HEK293 (cell line): ENCODE data around the gene ATXN7.

Source experiments
- CTCF ChIA-PET: fragments of 350-600 bp; formaldehyde crosslinking; extraction: SDS; loops from one replicate; lab custom pipeline; 2021; ENCODE audit warnings: antibody characterized with exemption; lab: Yijun Ruan, JAX
- POLR2A ChIA-PET: fragments of 300-600 bp; formaldehyde crosslinking; extraction: SDS; loops from one replicate; lab custom pipeline; 2020; ENCODE audit warnings: antibody characterized with exemption, inconsistent platforms; lab: Yijun Ruan, JAX
- H3K27ac ChIP-seq: fragments of 200-500 bp; sonication (Bioruptor generic); 2 replicates; pipeline ENCODE4 v1.5.1; 2014; ENCODE audit warnings: low read depth, low read length, control low read depth, inconsistent platforms; ENCODE audit errors: extremely low read depth
- H3K36me3 ChIP-seq, 2 experiments: fragments of 200-500 bp in 1 of 2; sonication (Bioruptor generic) in 1 of 2; 1 replicate in 1 of 2; 2 replicates in 1 of 2; pipeline ENCODE4 v1.5.1; 2014 to 2017; ENCODE audit warnings: inconsistent platforms in 2 of 2, low read length in 2 of 2; ENCODE audit not compliant: control insufficient read depth in 2 of 2, insufficient read depth in 1 of 2
- H3K4me1 ChIP-seq: fragments of 200-500 bp; sonication (Bioruptor generic); 2 replicates; pipeline ENCODE4 v1.5.1; 2014; ENCODE audit warnings: mild to moderate bottlenecking, low read length, inconsistent platforms; ENCODE audit not compliant: control insufficient read depth, insufficient read depth
- H3K4me3 ChIP-seq: 2 replicates; pipeline ENCODE4 v1.5.1; 2011; ENCODE audit warnings: low read depth, mild to moderate bottlenecking, control low read depth, low read length, moderate library complexity
- H3K9me3 ChIP-seq: fragments of 200-500 bp; sonication (Bioruptor generic); 2 replicates; pipeline ENCODE4 v1.5.1; 2014; ENCODE audit warnings: low read depth, low read length, inconsistent platforms; ENCODE audit not compliant: control insufficient read depth, insufficient read depth
- GLI4 ChIP-seq: fragments of 450-650 bp; formaldehyde crosslinking; IDR thresholded peaks from 2 replicates; pipeline ENCODE4 v1.5.1; 2016; ENCODE audit warnings: missing biosample characterization, missing genetic modification characterization
- HOXA7 ChIP-seq: sonication (generic); formaldehyde crosslinking; IDR thresholded peaks from 2 replicates; pipeline ENCODE4 v1.8.1; 2022; ENCODE audit warnings: missing genetic modification reagents, borderline replicate concordance
- HOXD13 ChIP-seq: sonication (generic); formaldehyde crosslinking; IDR thresholded peaks from 2 replicates; pipeline ENCODE4 v1.8.0; 2022; ENCODE audit warnings: missing genetic modification reagents, borderline replicate concordance
- KLF1 ChIP-seq: fragments of 450-650 bp; formaldehyde crosslinking; IDR thresholded peaks from 2 replicates; pipeline ENCODE4 v1.5.1; 2016; ENCODE audit warnings: missing biosample characterization, missing genetic modification characterization
- SCRT2 ChIP-seq: fragments of 450-650 bp; formaldehyde crosslinking; IDR thresholded peaks from 2 replicates; pipeline ENCODE4 v1.5.1; 2016; ENCODE audit warnings: missing biosample characterization, missing genetic modification characterization
- TRIM28 ChIP-seq: IDR thresholded peaks from 2 replicates; pipeline ENCODE4 v1.6.1; 2011; ENCODE audit warnings: low read length, control low read depth, borderline replicate concordance
- WT1 ChIP-seq: fragments of 450-650 bp; formaldehyde crosslinking; IDR thresholded peaks from 2 replicates; pipeline ENCODE4 v1.5.1; 2016; ENCODE audit warnings: missing biosample characterization, missing genetic modification characterization
- ZBTB17 ChIP-seq: fragments of 450-650 bp; formaldehyde crosslinking; IDR thresholded peaks from 2 replicates; pipeline ENCODE4 v1.5.1; 2016; ENCODE audit warnings: missing biosample characterization, missing genetic modification characterization
- ZFP37 ChIP-seq: fragments of 450-650 bp; formaldehyde crosslinking; IDR thresholded peaks from 2 replicates; pipeline ENCODE4 v1.5.1; 2016; ENCODE audit warnings: missing biosample characterization, missing genetic modification characterization
- ZFP69B ChIP-seq: fragments of 450-650 bp; formaldehyde crosslinking; IDR thresholded peaks from 2 replicates; pipeline ENCODE4 v1.5.1; 2016; ENCODE audit warnings: missing biosample characterization, missing genetic modification characterization
- ZNF114 ChIP-seq: fragments of 450-650 bp; formaldehyde crosslinking; IDR thresholded peaks from 2 replicates; pipeline ENCODE4 v1.5.0; 2017; ENCODE audit warnings: missing biosample characterization, missing genetic modification characterization
- ZNF16 ChIP-seq: fragments of 450-650 bp; formaldehyde crosslinking; IDR thresholded peaks from 2 replicates; pipeline ENCODE4 v1.5.1; 2016; ENCODE audit warnings: low read depth, missing biosample characterization, missing genetic modification characterization
- ZNF184 ChIP-seq: fragments of 450-650 bp; IDR thresholded peaks from 2 replicates; pipeline ENCODE4 v1.5.1; 2018; ENCODE audit warnings: missing biosample characterization, mild to moderate bottlenecking, missing genetic modification characterization
- ZNF211 ChIP-seq: fragments of 450-650 bp; formaldehyde crosslinking; IDR thresholded peaks from 2 replicates; pipeline ENCODE4 v1.5.1; 2016; ENCODE audit warnings: low read depth, missing biosample characterization, missing genetic modification characterization
- ZNF24 ChIP-seq: fragments of 450-650 bp; formaldehyde crosslinking; IDR thresholded peaks from 2 replicates; pipeline ENCODE4 v1.5.1; 2016; ENCODE audit warnings: missing biosample characterization, missing genetic modification characterization
- ZNF391 ChIP-seq: fragments of 450-650 bp; formaldehyde crosslinking; IDR thresholded peaks from 2 replicates; pipeline ENCODE4 v1.5.1; 2016; ENCODE audit warnings: low read depth, missing biosample characterization, missing genetic modification characterization, borderline replicate concordance
- ZNF501 ChIP-seq: fragments of 450-650 bp; formaldehyde crosslinking; IDR thresholded peaks from 2 replicates; pipeline ENCODE4 v1.5.1; 2016; ENCODE audit warnings: missing biosample characterization, missing genetic modification characterization
- ZNF510 ChIP-seq: fragments of 450-650 bp; formaldehyde crosslinking; IDR thresholded peaks from 2 replicates; pipeline ENCODE4 v1.5.1; 2018; ENCODE audit warnings: mild to moderate bottlenecking, missing genetic modification characterization, missing biosample characterization; ENCODE audit not compliant: insufficient replicate concordance
- ZNF530 ChIP-seq: fragments of 450-650 bp; formaldehyde crosslinking; IDR thresholded peaks from 2 replicates; pipeline ENCODE4 v1.5.1; 2016; ENCODE audit warnings: low read depth, missing biosample characterization, missing genetic modification characterization
- ZNF596 ChIP-seq: fragments of 450-650 bp; IDR thresholded peaks from 2 replicates; pipeline ENCODE4 v1.5.0; 2018; ENCODE audit warnings: missing biosample characterization, mild to moderate bottlenecking, missing genetic modification characterization, moderate library complexity
- ZNF629 ChIP-seq: fragments of 450-650 bp; formaldehyde crosslinking; IDR thresholded peaks from 2 replicates; pipeline ENCODE4 v1.5.1; 2017; ENCODE audit warnings: missing biosample characterization, missing genetic modification characterization
- ZNF660 ChIP-seq: fragments of 450-650 bp; IDR thresholded peaks from 2 replicates; pipeline ENCODE4 v1.5.1; 2018; ENCODE audit warnings: missing biosample characterization, mild to moderate bottlenecking, missing genetic modification characterization
- ZNF777 ChIP-seq: fragments of 450-650 bp; formaldehyde crosslinking; IDR thresholded peaks from 2 replicates; pipeline ENCODE4 v1.5.1; 2017; ENCODE audit warnings: missing biosample characterization, missing genetic modification characterization, borderline replicate concordance
- ZXDB ChIP-seq: fragments of 450-650 bp; formaldehyde crosslinking; IDR thresholded peaks from 2 replicates; pipeline ENCODE4 v1.5.1; 2016; ENCODE audit warnings: missing biosample characterization, missing genetic modification characterization
- TF ChIP-seq, protein P1 (sequence below): fragments of 450-650 bp; formaldehyde crosslinking; IDR thresholded peaks from 2 replicates; pipeline ENCODE4 v1.5.1; 2016; ENCODE audit warnings: missing biosample characterization, missing genetic modification characterization
- TF ChIP-seq, protein P2 (sequence below): fragments of 450-650 bp; IDR thresholded peaks from 2 replicates; pipeline ENCODE4 v1.5.1; 2018; ENCODE audit warnings: missing biosample characterization, mild to moderate bottlenecking, missing genetic modification characterization
- TF ChIP-seq, protein P3 (sequence below): fragments of 450-650 bp; formaldehyde crosslinking; IDR thresholded peaks from 2 replicates; pipeline ENCODE4 v1.5.1; 2016; ENCODE audit warnings: missing biosample characterization, missing genetic modification characterization, borderline replicate concordance
- TF ChIP-seq, protein P4 (sequence below): fragments of 450-650 bp; formaldehyde crosslinking; conservative IDR thresholded peaks from 2 replicates; pipeline ENCODE4 v1.5.1; 2016; ENCODE audit warnings: low read depth, missing biosample characterization, missing genetic modification characterization

ATXN7 gene

DNA sequence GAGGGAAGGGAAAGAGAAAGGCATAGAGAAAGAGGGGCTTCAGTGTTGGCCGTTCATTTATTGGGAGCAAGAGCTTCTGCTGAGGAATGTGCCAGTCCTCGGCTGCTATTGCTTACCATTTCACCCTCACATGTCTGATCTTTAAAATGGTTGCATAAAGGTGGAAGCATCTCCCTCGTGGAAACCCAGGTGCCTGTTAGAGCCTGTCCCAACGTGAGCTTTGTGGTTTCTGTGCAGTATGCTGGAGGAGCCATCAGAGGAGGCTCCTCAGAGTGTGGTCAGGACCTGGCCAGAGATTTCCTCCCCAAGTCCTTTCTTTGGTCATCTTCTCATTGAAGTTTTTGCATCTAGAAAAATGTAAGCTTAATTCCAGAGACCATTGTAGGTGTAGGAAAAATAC, 125.3 kb downstream of the ATXN7 start (continued):
- no peak for TF ChIP-seq ZBTB17
- TF ChIP-seq ZNF391: no peak
- TF ChIP-seq HOXD13 (CRISPR knock-in tag): no peak
- TF ChIP-seq, protein P1, sequence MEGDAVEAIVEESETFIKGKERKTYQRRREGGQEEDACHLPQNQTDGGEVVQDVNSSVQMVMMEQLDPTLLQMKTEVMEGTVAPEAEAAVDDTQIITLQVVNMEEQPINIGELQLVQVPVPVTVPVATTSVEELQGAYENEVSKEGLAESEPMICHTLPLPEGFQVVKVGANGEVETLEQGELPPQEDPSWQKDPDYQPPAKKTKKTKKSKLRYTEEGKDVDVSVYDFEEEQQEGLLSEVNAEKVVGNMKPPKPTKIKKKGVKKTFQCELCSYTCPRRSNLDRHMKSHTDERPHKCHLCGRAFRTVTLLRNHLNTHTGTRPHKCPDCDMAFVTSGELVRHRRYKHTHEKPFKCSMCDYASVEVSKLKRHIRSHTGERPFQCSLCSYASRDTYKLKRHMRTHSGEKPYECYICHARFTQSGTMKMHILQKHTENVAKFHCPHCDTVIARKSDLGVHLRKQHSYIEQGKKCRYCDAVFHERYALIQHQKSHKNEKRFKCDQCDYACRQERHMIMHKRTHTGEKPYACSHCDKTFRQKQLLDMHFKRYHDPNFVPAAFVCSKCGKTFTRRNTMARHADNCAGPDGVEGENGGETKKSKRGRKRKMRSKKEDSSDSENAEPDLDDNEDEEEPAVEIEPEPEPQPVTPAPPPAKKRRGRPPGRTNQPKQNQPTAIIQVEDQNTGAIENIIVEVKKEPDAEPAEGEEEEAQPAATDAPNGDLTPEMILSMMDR (tag by site-specific recombination): no peak

DNA sequence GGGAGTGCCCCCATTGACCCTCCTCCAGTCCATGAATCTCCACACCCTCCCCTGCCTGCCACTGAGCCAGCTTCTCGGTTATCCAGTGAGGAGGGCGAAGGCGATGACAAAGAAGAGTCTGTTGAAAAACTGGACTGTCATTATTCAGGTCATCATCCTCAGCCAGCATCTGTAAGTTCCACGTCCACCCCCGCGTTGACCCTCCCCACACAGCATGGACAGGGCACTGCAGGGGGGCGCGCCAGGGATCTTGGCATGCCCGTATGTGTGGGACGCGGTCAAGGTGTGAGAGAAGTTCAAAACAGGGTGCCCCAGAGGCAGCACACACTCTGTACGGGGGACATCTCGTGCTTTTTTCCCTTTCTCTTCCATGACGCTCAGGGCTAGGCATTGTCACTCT, 126.5 kb downstream of the ATXN7 start:
- Histone ChIP-seq H3K9me3 (no peaks in the 10 kb centered on the region), H3K36me3 (peaks cover 4 to 80% of the 10 kb centered on the region in 2 experiments; a peak in 1 of 3 replicates), H3K27ac (no peak overlapping the region), H3K4me3 (no peak overlapping the region), H3K4me1 (no peaks in the 10 kb centered on the region)
- no peak for TF ChIP-seq HOXA7
- TF ChIP-seq ZNF530 (tag by site-specific recombination): no peak
- no peak for TF ChIP-seq ZNF391
- TF ChIP-seq WT1: no peak
- TF ChIP-seq, protein P2, sequence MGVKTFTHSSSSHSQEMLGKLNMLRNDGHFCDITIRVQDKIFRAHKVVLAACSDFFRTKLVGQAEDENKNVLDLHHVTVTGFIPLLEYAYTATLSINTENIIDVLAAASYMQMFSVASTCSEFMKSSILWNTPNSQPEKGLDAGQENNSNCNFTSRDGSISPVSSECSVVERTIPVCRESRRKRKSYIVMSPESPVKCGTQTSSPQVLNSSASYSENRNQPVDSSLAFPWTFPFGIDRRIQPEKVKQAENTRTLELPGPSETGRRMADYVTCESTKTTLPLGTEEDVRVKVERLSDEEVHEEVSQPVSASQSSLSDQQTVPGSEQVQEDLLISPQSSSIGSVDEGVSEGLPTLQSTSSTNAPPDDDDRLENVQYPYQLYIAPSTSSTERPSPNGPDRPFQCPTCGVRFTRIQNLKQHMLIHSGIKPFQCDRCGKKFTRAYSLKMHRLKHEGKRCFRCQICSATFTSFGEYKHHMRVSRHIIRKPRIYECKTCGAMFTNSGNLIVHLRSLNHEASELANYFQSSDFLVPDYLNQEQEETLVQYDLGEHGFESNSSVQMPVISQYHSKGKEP (tag by site-specific recombination): no peak
- TF ChIP-seq ZNF114 (tag by site-specific recombination): no peak
- TF ChIP-seq ZNF629 (tag by site-specific recombination): no peak
- TF ChIP-seq ZFP69B (tag by site-specific recombination): no peak
- TF ChIP-seq ZNF777: no peak
- no peak for TF ChIP-seq ZNF16 (tag by site-specific recombination)
- TF ChIP-seq ZNF501 (tag by site-specific recombination): no peak
- no peak for TF ChIP-seq ZNF510 (tag by site-specific recombination)
- TF ChIP-seq, protein P3, sequence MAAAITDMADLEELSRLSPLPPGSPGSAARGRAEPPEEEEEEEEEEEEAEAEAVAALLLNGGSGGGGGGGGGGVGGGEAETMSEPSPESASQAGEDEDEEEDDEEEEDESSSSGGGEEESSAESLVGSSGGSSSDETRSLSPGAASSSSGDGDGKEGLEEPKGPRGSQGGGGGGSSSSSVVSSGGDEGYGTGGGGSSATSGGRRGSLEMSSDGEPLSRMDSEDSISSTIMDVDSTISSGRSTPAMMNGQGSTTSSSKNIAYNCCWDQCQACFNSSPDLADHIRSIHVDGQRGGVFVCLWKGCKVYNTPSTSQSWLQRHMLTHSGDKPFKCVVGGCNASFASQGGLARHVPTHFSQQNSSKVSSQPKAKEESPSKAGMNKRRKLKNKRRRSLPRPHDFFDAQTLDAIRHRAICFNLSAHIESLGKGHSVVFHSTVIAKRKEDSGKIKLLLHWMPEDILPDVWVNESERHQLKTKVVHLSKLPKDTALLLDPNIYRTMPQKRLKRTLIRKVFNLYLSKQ: no peak
- TF ChIP-seq ZXDB (tag by site-specific recombination): no peak
- ChIA-PET POLR2A (no interaction called here), CTCF (interaction anchor here (1.3 kb wide), 1 partner anchor 13 kb away, joined by 3 read pairs; no protein-coding TSS in a partner anchor)

DNA sequence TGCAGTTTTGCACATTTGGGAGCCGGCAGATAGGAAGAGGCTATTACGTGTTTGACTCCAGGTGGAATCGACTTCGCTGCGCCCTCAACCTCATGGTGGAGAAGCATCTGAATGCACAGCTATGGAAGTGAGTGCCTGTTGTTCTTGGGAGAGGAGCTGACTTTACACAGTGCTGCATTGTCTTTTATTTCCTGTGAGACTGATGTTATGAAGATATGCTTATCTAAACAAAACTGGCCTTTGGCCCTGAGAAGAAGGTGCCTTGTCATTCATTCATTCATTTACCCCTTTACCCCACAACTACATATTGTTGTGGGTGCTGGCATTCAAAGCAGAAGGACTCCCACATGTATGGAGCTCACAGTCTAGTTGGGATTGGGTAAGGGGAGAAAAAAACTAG, 127.1 kb downstream of the ATXN7 start:
- Histone ChIP-seq H3K4me3 (no peak overlapping the region), H3K9me3 (no peaks in the 10 kb centered on the region), H3K27ac (no peak overlapping the region), H3K4me1 (no peaks in the 10 kb centered on the region)
- POLR2A ChIA-PET: no interaction called here
- TF ChIP-seq, protein P4, sequence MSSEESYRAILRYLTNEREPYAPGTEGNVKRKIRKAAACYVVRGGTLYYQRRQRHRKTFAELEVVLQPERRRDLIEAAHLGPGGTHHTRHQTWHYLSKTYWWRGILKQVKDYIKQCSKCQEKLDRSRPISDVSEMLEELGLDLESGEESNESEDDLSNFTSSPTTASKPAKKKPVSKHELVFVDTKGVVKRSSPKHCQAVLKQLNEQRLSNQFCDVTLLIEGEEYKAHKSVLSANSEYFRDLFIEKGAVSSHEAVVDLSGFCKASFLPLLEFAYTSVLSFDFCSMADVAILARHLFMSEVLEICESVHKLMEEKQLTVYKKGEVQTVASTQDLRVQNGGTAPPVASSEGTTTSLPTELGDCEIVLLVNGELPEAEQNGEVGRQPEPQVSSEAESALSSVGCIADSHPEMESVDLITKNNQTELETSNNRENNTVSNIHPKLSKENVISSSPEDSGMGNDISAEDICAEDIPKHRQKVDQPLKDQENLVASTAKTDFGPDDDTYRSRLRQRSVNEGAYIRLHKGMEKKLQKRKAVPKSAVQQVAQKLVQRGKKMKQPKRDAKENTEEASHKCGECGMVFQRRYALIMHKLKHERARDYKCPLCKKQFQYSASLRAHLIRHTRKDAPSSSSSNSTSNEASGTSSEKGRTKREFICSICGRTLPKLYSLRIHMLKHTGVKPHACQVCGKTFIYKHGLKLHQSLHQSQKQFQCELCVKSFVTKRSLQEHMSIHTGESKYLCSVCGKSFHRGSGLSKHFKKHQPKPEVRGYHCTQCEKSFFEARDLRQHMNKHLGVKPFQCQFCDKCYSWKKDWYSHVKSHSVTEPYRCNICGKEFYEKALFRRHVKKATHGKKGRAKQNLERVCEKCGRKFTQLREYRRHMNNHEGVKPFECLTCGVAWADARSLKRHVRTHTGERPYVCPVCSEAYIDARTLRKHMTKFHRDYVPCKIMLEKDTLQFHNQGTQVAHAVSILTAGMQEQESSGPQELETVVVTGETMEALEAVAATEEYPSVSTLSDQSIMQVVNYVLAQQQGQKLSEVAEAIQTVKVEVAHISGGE (tag by site-specific recombination): no peak
- no peak for TF ChIP-seq ZNF211 (tag by site-specific recombination)
- no peak for TF ChIP-seq TRIM28
- TF ChIP-seq SCRT2 (tag by site-specific recombination): no peak
- no peak for TF ChIP-seq ZNF596 (tag by site-specific recombination)
- TF ChIP-seq ZFP37 (tag by site-specific recombination): no peak
- TF ChIP-seq ZNF660 (tag by site-specific recombination): no peak
- TF ChIP-seq ZNF184 (tag by site-specific recombination): no peak
- no peak for TF ChIP-seq GLI4 (tag by site-specific recombination)
- TF ChIP-seq KLF1 (tag by site-specific recombination): no peak
- TF ChIP-seq ZNF24: no peak
- TF ChIP-seq, all 188 proteins: peak for 0
- peaks cover 4 to 80% of the 10 kb centered on the region in 2 experiments; a peak in 1 of 3 replicates for H3K36me3 ChIP-seq
- CTCF ChIA-PET: interaction anchor here (0.7 to 1.3 kb wide), 2 partner anchors 14 to 18 kb away, joined by 3 to 7 read pairs; no protein-coding TSS in a partner anchor
